HCEC 1CT (cell line): ENCODE measurements around the gene OR1L1.

Experiments
- DNase-seq: peaks from one replicate; pipeline ENCODE4 v3.0.0-alpha.2; 2017

Gene OR1L1

GRCh38 chr9:122661416-122661815 is at the start of gene OR1L1:
Gene OR1L1, plus strand, starts transcription at chr9:122661716. Its CDS starts 0 bp downstream, at chr9:122661716.
- DNase-seq: no peak

GRCh38 chr9:122614362-122614761 is 47.2 kb upstream of the OR1L1 start, which contains the start of gene OR1Q1:
Gene OR1Q1, plus strand, starts transcription at chr9:122614738. Its CDS starts 0 bp downstream, at chr9:122614738.
- DNase-seq: no peak

GRCh38 chr9:122619996-122620395 is 41.5 kb upstream of the OR1L1 start:
- no peak for DNase-seq

- no peak for DNase-seq
These were observed 19.3 kb upstream of the OR1L1 start for GRCh38 chr9:122642226-122642625.

GRCh38 chr9:122656378-122656777 is 5.1 kb upstream of the OR1L1 start:
- no peak for DNase-seq

- DNase-seq: no peak
These were observed 4.0 kb upstream of the OR1L1 start, which contains the start of gene OR1B1 for GRCh38 chr9:122657527-122657926. Gene OR1B1, minus strand, starts transcription at chr9:122657627.

- no peak for DNase-seq
These were observed 11.0 kb downstream of the OR1L1 start for GRCh38 chr9:122672481-122672880.

GRCh38 chr9:122684851-122685250 is 23.3 kb downstream of the OR1L1 start:
- no peak for DNase-seq

GRCh38 chr9:122695696-122696095 is 34.2 kb downstream of the OR1L1 start:
- DNase-seq: peak; percentile 32
